B cell (primary cell): ENCODE measurements around the gene DENND1A. TPM values are rescaled to one million over a fixed set of nuclear protein-coding genes. Genes with fewer than 3 reads are reported as not detected.

Experiments used
- ATAC-seq: fragments of 200-7000 bp; cut with Tn5 transposase; one replicate; pipeline ENCODE4 v1.10.0; 2021; ENCODE audit warnings: low read depth, mild to moderate bottlenecking, moderate number of reproducible peaks, moderate library complexity
- CTCF ChIA-PET: fragments of 350-600 bp; sonication (Branson Sonifier 250); formaldehyde crosslinking; loops from one replicate; lab custom pipeline; 2021; ENCODE audit warnings: antibody characterized with exemption, inconsistent platforms; lab: Charles Lee
- POLR2A ChIA-PET: fragments of 350-600 bp; sonication (Branson Sonifier 250); formaldehyde crosslinking; loops from one replicate; lab custom pipeline; 2021; ENCODE audit warnings: antibody characterized with exemption; lab: Charles Lee
- DNase-seq: peaks from one replicate; pipeline ENCODE4 v3.0.0; 2013
- H2AFZ ChIP-seq: 2 replicates; pipeline ENCODE4 v1.6.1; 2012; ENCODE audit warnings: mild to moderate bottlenecking, low read depth, low read length; ENCODE audit not compliant: insufficient read depth, poor library complexity, severe bottlenecking
- H3K27ac ChIP-seq, 2 donors: 1 replicate in 1 of 2; 2 replicates in 1 of 2; pipeline ENCODE4 v1.5.1; 2012 to 2013; ENCODE audit warnings: low read length in 2 of 2, mild to moderate bottlenecking in 2 of 2, moderate library complexity in 1 of 2
- H3K27me3 ChIP-seq, 4 experiments: fragments of 200-600 bp in 1 of 4; sonication (generic) in 1 of 4; replicated peaks in 1 of 4; 1 replicate in 2 of 4; 2 replicates in 2 of 4; pipeline versions ENCODE4 v1.6.1 to v1.7.0; 2013 to 2016; ENCODE audit warnings: low read length in 3 of 4, mild to moderate bottlenecking in 2 of 4, mixed read lengths in 1 of 4, moderate library complexity in 1 of 4; ENCODE audit not compliant: insufficient read depth in 4 of 4, control insufficient read depth in 3 of 4; ENCODE audit errors: control extremely low read depth in 1 of 4
- H3K36me3 ChIP-seq, 2 experiments: replicated peaks in 1 of 2; 1 replicate in 1 of 2; 2 replicates in 1 of 2; pipeline versions ENCODE4 v1.6.1 to v1.7.1; 2013; ENCODE audit warnings: low read length in 1 of 2; ENCODE audit not compliant: insufficient read depth in 2 of 2, control insufficient read depth in 1 of 2; ENCODE audit errors: control extremely low read depth in 1 of 2, extremely low read depth in 1 of 2
- H3K4me1 ChIP-seq, 2 donors: fragments of 200-600 bp in 1 of 2; sonication (generic) in 1 of 2; 1 replicate in 1 of 2; 2 replicates in 1 of 2; pipeline versions ENCODE4 v1.5.1 to v1.6.1; 2013 to 2017; ENCODE audit warnings: low read length in 2 of 2; ENCODE audit not compliant: control insufficient read depth in 2 of 2, insufficient read depth in 2 of 2
- H3K4me2 ChIP-seq: replicated peaks from 2 replicates; pipeline ENCODE3; 2012; ENCODE audit warnings: mild to moderate bottlenecking, low read depth, low read length; ENCODE audit not compliant: poor library complexity, severe bottlenecking
- H3K4me3 ChIP-seq, 5 experiments: fragments of 200-600 bp in 1 of 5; sonication (generic) in 1 of 5; 1 replicate in 3 of 5; 2 replicates in 2 of 5; pipeline versions ENCODE4 v1.5.1 to v1.7.0; 2011 to 2016; ENCODE audit warnings: low read length in 4 of 5, mild to moderate bottlenecking in 4 of 5, low read depth in 2 of 5, control low read depth in 1 of 5, moderate library complexity in 1 of 5; ENCODE audit not compliant: insufficient read depth in 1 of 5; ENCODE audit errors: control extremely low read depth in 1 of 5, extremely low read depth in 1 of 5
- H3K79me2 ChIP-seq: fragments of 200-600 bp; sonication (generic); one replicate; pipeline ENCODE4 v1.6.0; 2016; ENCODE audit warnings: low read length; ENCODE audit not compliant: control insufficient read depth, insufficient read depth
- H3K9ac ChIP-seq: fragments of 200-600 bp; sonication (generic); 2 replicates; pipeline ENCODE4 v1.6.1; 2017; ENCODE audit warnings: mild to moderate bottlenecking, low read length, moderate library complexity
- H3K9me3 ChIP-seq, 3 donors: one replicate each; pipeline versions ENCODE4 v1.6.1 to v1.7.1; 2013; ENCODE audit warnings: low read length in 2 of 3; ENCODE audit not compliant: control insufficient read depth in 2 of 3, insufficient read depth in 1 of 3; ENCODE audit errors: control extremely low read depth in 1 of 3
- H4K20me1 ChIP-seq: 2 replicates; pipeline ENCODE4 v1.6.0; 2012; ENCODE audit warnings: mild to moderate bottlenecking, low read length; ENCODE audit not compliant: insufficient read depth, control insufficient read depth, poor library complexity, severe bottlenecking
- H3K27ac Mint-ChIP-seq: one replicate; pipeline ENCODE4 v1.8.0; 2021; ENCODE audit warnings: mixed read lengths
- H3K27me3 Mint-ChIP-seq: one replicate; pipeline ENCODE4 v1.8.0; 2021; ENCODE audit warnings: mixed read lengths
- H3K4me1 Mint-ChIP-seq: one replicate; pipeline ENCODE4 v1.8.0; 2021; ENCODE audit warnings: mixed read lengths
- H3K4me3 Mint-ChIP-seq: one replicate; pipeline ENCODE4 v1.8.0; 2021; ENCODE audit warnings: mixed read lengths
- H3K9me3 Mint-ChIP-seq: one replicate; pipeline ENCODE4 v1.8.0; 2022; ENCODE audit warnings: mixed read lengths; ENCODE audit not compliant: insufficient read depth
- CTCF ChIP-seq: fragments of 200-600 bp; IDR thresholded peaks from one replicate; pipeline ENCODE4 v1.8.0; 2022; ENCODE audit warnings: antibody characterized with exemption, mild to moderate bottlenecking
- EZH2 ChIP-seq: IDR thresholded peaks from 2 replicates; pipeline ENCODE4 v1.6.1; 2012; ENCODE audit warnings: borderline replicate concordance, low read depth, mild to moderate bottlenecking, moderate library complexity, low read length; ENCODE audit not compliant: insufficient read depth, poor library complexity, severe bottlenecking
- WGBS: methylation state at CpG from one replicate; pipeline ENCODE4 v1.1.5; 2013; ENCODE audit warnings: missing lambda C conversion rate; ENCODE audit not compliant: insufficient coverage; 5-methylcytosine and 5-hydroxymethylcytosine counted together
- intact Hi-C: fragments of 100-400 bp; cut with micrococcal nuclease; formaldehyde crosslinking; loops from one replicate; pipeline ENCODE4 v1.10.0; 2022
- polyA plus RNA-seq: library from polyadenylated mRNA; depleted of rRNA; stranded (reverse); fragments of >200 nt; gene quantifications from 2 replicates; pipeline ENCODE4 v1.2.3, GENCODE V29; 2012
- total RNA-seq, 2 donors: library from RNA; stranded (reverse); fragments of 120-200 nt in 1 of 2; gene quantifications; 1 replicate in 1 of 2; 2 replicates in 1 of 2; pipeline versions ENCODE4 v1.2.3 to v1.2.4, GENCODE V29; 2013 to 2022

Gene DENND1A
- total and polyA plus RNA-seq, 2 donors (not counting 1 experiment from before 2014, with no cell fraction given), result 10.8 to 26.0 TPM

DNA sequence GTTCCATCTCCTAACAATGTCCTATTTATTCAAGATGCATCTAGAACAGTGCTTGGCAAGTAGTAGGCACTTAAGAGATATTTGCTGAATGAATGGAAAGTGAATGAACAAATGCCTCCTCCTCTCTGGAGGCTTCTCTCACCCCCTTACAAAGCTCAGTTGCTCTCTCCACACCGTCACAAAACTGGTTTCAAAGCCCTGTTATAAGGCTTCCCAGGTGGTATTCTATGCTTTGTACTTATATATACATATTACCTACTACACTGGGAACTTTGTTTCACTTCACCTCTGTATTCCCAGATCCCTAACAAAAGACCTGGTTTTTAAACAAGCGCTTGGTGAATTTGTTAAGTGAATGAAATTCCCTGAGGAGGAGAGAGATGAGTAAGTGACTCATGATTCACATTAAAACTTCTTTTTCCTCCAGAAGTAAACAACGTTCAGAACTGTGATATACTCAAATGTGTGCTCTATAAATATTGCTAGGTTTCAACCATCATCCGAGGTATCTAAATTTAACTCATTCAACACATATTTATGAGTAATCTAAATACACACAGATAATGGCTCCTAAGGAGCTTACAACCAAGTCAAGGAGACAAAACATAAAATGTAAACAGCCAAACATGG lies 36.0 kb downstream of the DENND1A start:
- Histone ChIP-seq H3K4me1 (no peaks in the 10 kb centered on the region), H3K36me3 (no peaks in the 10 kb centered on the region), H2AFZ (no peak overlapping the region), H3K4me2 (no peak overlapping the region), H3K27me3 (no peaks in the 10 kb centered on the region), H3K9ac (no peak overlapping the region), H3K4me3 (no peak overlapping the region), H4K20me1 (peaks cover 11% of the 10 kb centered on the region), H3K27ac (no peak overlapping the region), H3K9me3 (no peaks in the 10 kb centered on the region), H3K79me2 (peaks cover 44% of the 10 kb centered on the region)
- CTCF ChIA-PET, result no interaction called here
- Mint-ChIP-seq H3K4me3 (no peak overlapping the region), H3K27me3 (no peaks in the 10 kb centered on the region), H3K27ac (no peak overlapping the region), H3K9me3 (no peaks in the 10 kb centered on the region), H3K4me1 (peaks cover 17% of the 10 kb centered on the region)
- POLR2A ChIA-PET, result no interaction called here
- no CpG with 5 or more reads among the region's 4 CpGs for WGBS
- intact Hi-C loops, result no loop called here
- no peak for DNase-seq
- ATAC-seq, result no peak
- TF ChIP-seq CTCF, result no peak
- no peak for TF ChIP-seq EZH2

- no peaks in the 10 kb centered on the region for H3K9me3 Mint-ChIP-seq
- Histone ChIP-seq H3K4me3 (no peak overlapping the region), H3K9me3 (no peaks in the 10 kb centered on the region), H3K9ac (no peak overlapping the region), H4K20me1 (peaks cover 11% of the 10 kb centered on the region), H3K4me1 (no peaks in the 10 kb centered on the region), H3K36me3 (no peaks in the 10 kb centered on the region), H2AFZ (no peak overlapping the region), H3K27ac (no peak overlapping the region), H3K4me2 (no peak overlapping the region), H3K27me3 (no peaks in the 10 kb centered on the region), H3K79me2 (peaks cover 42% of the 10 kb centered on the region)
- no peak overlapping the region for H3K27ac Mint-ChIP-seq
- TF ChIP-seq CTCF, result no peak
- TF ChIP-seq EZH2, result no peak
- ChIA-PET CTCF (no interaction called here), POLR2A (interaction anchor here (0.7 kb wide), 1 partner anchor 364 kb away, joined by 3 read pairs; no protein-coding TSS in a partner anchor)
- peaks cover 15% of the 10 kb centered on the region for H3K4me1 Mint-ChIP-seq
- no CpG with 5 or more reads among the region's 3 CpGs for WGBS
- DNase-seq (no peak), ATAC-seq (no peak)
- H3K27me3 Mint-ChIP-seq, result no peaks in the 10 kb centered on the region
- H3K4me3 Mint-ChIP-seq, result no peak overlapping the region
- intact Hi-C loops, result no loop called here
These were observed 36.8 kb downstream of the DENND1A start for GRCh38 chr9:123893115-123893514.
